ENCODE data around the gene SLC17A7. TPM values are rescaled to one million over a fixed set of nuclear protein-coding genes. Genes with fewer than 3 reads are reported as not detected.

SLC17A7 gene
- total and polyA plus RNA-seq, 2 of the 4 experiments (the other 2 are of a cell fraction) = 0.03 TPM; not detected in 1

Small RNA genes lying within 50 kb of the gene (microRNA-seq; reads per million reads assigned to microRNA genes)
- not detected for gene SNORD32A (ENCODE audit: insufficient read depth, insufficient read length)
- not detected for gene SNORD33 (ENCODE audit: insufficient read depth, insufficient read length)
- gene SNORD34 (ENCODE audit: insufficient read depth, insufficient read length) = not detected
- gene SNORD35A (ENCODE audit: insufficient read depth, insufficient read length) = not detected

Small RNA genes lying within 50 kb of the gene (small RNA-seq; reads per million reads assigned to genes)
- gene SNORD32A (0 reads per million in 5 experiments), gene SNORD33 (0 reads per million in 5 experiments), gene SNORD34 (0 reads per million in 5 experiments), gene SNORD35A (0 reads per million in 5 experiments)

Other genes starting within 250 kb of the SLC17A7 start
- under 0.01 and 0.18 TPM in 2 replicates for gene SLC6A16, start 116.3 kb downstream of the SLC17A7 start, total RNA-seq (2012; rRNA removed)
- gene SLC6A16, start 116.3 kb downstream of the SLC17A7 start, polyA plus RNA-seq (2012; rRNA removed) = 0.76 and 0.89 TPM in 2 replicates
- gene CD37, start 106.1 kb downstream of the SLC17A7 start, total RNA-seq (2012; rRNA removed) = not detected in 2 replicates
- not detected in 2 replicates for gene CD37, start 106.1 kb downstream of the SLC17A7 start, polyA plus RNA-seq (2012; rRNA removed)
- gene TEAD2, start 79.1 kb downstream of the SLC17A7 start, total RNA-seq (2012; rRNA removed) = 30.8 and 31.7 TPM in 2 replicates
- gene TEAD2, start 79.1 kb downstream of the SLC17A7 start, polyA plus RNA-seq (2012; rRNA removed) = 33.6 and 37.6 TPM in 2 replicates
- not detected in 2 replicates for gene DKKL1, start 77.7 kb downstream of the SLC17A7 start, total RNA-seq (2012; rRNA removed)
- gene DKKL1, start 77.7 kb downstream of the SLC17A7 start, polyA plus RNA-seq (2012; rRNA removed) = 0.67 TPM in 2 replicates
- gene KASH5, start 53.3 kb downstream of the SLC17A7 start, total RNA-seq (2012; rRNA removed) = not detected in 2 replicates
- gene KASH5, start 53.3 kb downstream of the SLC17A7 start, polyA plus RNA-seq (2012; rRNA removed) = not detected in 2 replicates
- not detected in 2 replicates for gene PTH2, start 18.1 kb downstream of the SLC17A7 start, total RNA-seq (2012; rRNA removed)
- gene PTH2, start 18.1 kb downstream of the SLC17A7 start, polyA plus RNA-seq (2012; rRNA removed) = not detected in 2 replicates
- gene GFY, start 16.1 kb downstream of the SLC17A7 start, total RNA-seq (2012; rRNA removed) = not detected in 2 replicates
- not detected in 2 replicates for gene GFY, start 16.1 kb downstream of the SLC17A7 start, polyA plus RNA-seq (2012; rRNA removed)
- 122 and 125 TPM in 2 replicates for gene PIH1D1, start 10.3 kb upstream of the SLC17A7 start, total RNA-seq (2012; rRNA removed)
- gene PIH1D1, start 10.3 kb upstream of the SLC17A7 start, polyA plus RNA-seq (2012; rRNA removed) = 76.8 and 77.9 TPM in 2 replicates
- 10.4 and 11.4 TPM in 2 replicates for gene ALDH16A1, start 11.7 kb upstream of the SLC17A7 start, total RNA-seq (2012; rRNA removed)
- 12.1 and 12.9 TPM in 2 replicates for gene ALDH16A1, start 11.7 kb upstream of the SLC17A7 start, polyA plus RNA-seq (2012; rRNA removed)
- gene FLT3LG, start 32.7 kb upstream of the SLC17A7 start, total RNA-seq (2012; rRNA removed) = 0.56 and 0.90 TPM in 2 replicates
- gene FLT3LG, start 32.7 kb upstream of the SLC17A7 start, polyA plus RNA-seq (2012; rRNA removed) = 8.3 and 10.2 TPM in 2 replicates
- gene RPL13A, start 46.1 kb upstream of the SLC17A7 start, total RNA-seq (2012; rRNA removed) = 1,477 and 1,924 TPM in 2 replicates
- 2,069 and 2,840 TPM in 2 replicates for gene RPL13A, start 46.1 kb upstream of the SLC17A7 start, polyA plus RNA-seq (2012; rRNA removed)
- gene RPS11, start 54.9 kb upstream of the SLC17A7 start, total RNA-seq (2012; rRNA removed) = 3,436 and 3,623 TPM in 2 replicates
- gene RPS11, start 54.9 kb upstream of the SLC17A7 start, polyA plus RNA-seq (2012; rRNA removed) = 5,513 and 6,961 TPM in 2 replicates
- 14.7 and 17.0 TPM in 2 replicates for gene FCGRT, start 71.1 kb upstream of the SLC17A7 start, total RNA-seq (2012; rRNA removed)
- gene FCGRT, start 71.1 kb upstream of the SLC17A7 start, polyA plus RNA-seq (2012; rRNA removed) = 64.8 and 68.7 TPM in 2 replicates
- gene RCN3, start 86.5 kb upstream of the SLC17A7 start, total RNA-seq (2012; rRNA removed) = 102 and 111 TPM in 2 replicates
- gene RCN3, start 86.5 kb upstream of the SLC17A7 start, polyA plus RNA-seq (2012; rRNA removed) = 116 and 119 TPM in 2 replicates
- gene NOSIP, start 139.0 kb upstream of the SLC17A7 start, total RNA-seq (2012; rRNA removed) = 118 and 130 TPM in 2 replicates
- gene NOSIP, start 139.0 kb upstream of the SLC17A7 start, polyA plus RNA-seq (2012; rRNA removed) = 138 and 164 TPM in 2 replicates
- gene PRRG2, start 139.8 kb upstream of the SLC17A7 start, total RNA-seq (2012; rRNA removed) = under 0.01 and 0.54 TPM in 2 replicates
- gene PRRG2, start 139.8 kb upstream of the SLC17A7 start, polyA plus RNA-seq (2012; rRNA removed) = 0.14 and 0.52 TPM in 2 replicates
- 0.28 and 0.36 TPM in 2 replicates for gene PRR12, start 149.7 kb upstream of the SLC17A7 start, total RNA-seq (2012; rRNA removed)
- 4.0 and 4.1 TPM in 2 replicates for gene PRR12, start 149.7 kb upstream of the SLC17A7 start, polyA plus RNA-seq (2012; rRNA removed)
- gene RRAS, start 198.6 kb upstream of the SLC17A7 start, total RNA-seq (2012; rRNA removed) = 50.2 and 50.5 TPM in 2 replicates
- 241 and 267 TPM in 2 replicates for gene RRAS, start 198.6 kb upstream of the SLC17A7 start, polyA plus RNA-seq (2012; rRNA removed)
- gene SCAF1, start 200.7 kb upstream of the SLC17A7 start, total RNA-seq (2012; rRNA removed) = 2.2 and 3.1 TPM in 2 replicates
- 14.6 and 14.8 TPM in 2 replicates for gene SCAF1, start 200.7 kb upstream of the SLC17A7 start, polyA plus RNA-seq (2012; rRNA removed)
- 37.2 and 39.6 TPM in 2 replicates for gene IRF3, start 224.3 kb upstream of the SLC17A7 start, total RNA-seq (2012; rRNA removed)
- gene IRF3, start 224.3 kb upstream of the SLC17A7 start, polyA plus RNA-seq (2012; rRNA removed) = 65.2 and 95.9 TPM in 2 replicates
- gene BCL2L12, start 224.4 kb upstream of the SLC17A7 start, total RNA-seq (2012; rRNA removed) = 3.9 and 4.7 TPM in 2 replicates
- gene BCL2L12, start 224.4 kb upstream of the SLC17A7 start, polyA plus RNA-seq (2012; rRNA removed) = 32.6 and 51.4 TPM in 2 replicates
- gene PRMT1, start 235.7 kb upstream of the SLC17A7 start, total RNA-seq (2012; rRNA removed) = 672 and 840 TPM in 2 replicates
- gene PRMT1, start 235.7 kb upstream of the SLC17A7 start, polyA plus RNA-seq (2012; rRNA removed) = 497 and 529 TPM in 2 replicates
- 0.18 and 0.28 TPM in 2 replicates for gene ADM5, start 248.1 kb upstream of the SLC17A7 start, total RNA-seq (2012; rRNA removed)
- gene ADM5, start 248.1 kb upstream of the SLC17A7 start, polyA plus RNA-seq (2012; rRNA removed) = 0.99 and 1.7 TPM in 2 replicates
- 14.2 and 14.7 TPM in 2 replicates for gene CPT1C, start 249.6 kb upstream of the SLC17A7 start, total RNA-seq (2012; rRNA removed)
- gene CPT1C, start 249.6 kb upstream of the SLC17A7 start, polyA plus RNA-seq (2012; rRNA removed) = 53.1 and 56.1 TPM in 2 replicates

Data from IMR-90 (cell line).